ENCODE measurements around the gene ZNF550.

GRCh38 chr19:57599761-57600383 is 40.2 kb upstream of the ZNF550 start, which contains the start of gene ZNF530:
- no peak for TF ChIP-seq CTCF (IDR thresholded peaks at IDR 0.05)
- TF ChIP-seq EZH2 (IDR thresholded peaks at IDR 0.05; ENCODE audit: borderline replicate concordance, insufficient read depth, low read depth, low read length, poor library complexity, severe bottlenecking): no peak

Measured in B cell (primary cell).